Measurements from ENCODE around the gene ZBTB45.

Gene ZBTB45

DNA sequence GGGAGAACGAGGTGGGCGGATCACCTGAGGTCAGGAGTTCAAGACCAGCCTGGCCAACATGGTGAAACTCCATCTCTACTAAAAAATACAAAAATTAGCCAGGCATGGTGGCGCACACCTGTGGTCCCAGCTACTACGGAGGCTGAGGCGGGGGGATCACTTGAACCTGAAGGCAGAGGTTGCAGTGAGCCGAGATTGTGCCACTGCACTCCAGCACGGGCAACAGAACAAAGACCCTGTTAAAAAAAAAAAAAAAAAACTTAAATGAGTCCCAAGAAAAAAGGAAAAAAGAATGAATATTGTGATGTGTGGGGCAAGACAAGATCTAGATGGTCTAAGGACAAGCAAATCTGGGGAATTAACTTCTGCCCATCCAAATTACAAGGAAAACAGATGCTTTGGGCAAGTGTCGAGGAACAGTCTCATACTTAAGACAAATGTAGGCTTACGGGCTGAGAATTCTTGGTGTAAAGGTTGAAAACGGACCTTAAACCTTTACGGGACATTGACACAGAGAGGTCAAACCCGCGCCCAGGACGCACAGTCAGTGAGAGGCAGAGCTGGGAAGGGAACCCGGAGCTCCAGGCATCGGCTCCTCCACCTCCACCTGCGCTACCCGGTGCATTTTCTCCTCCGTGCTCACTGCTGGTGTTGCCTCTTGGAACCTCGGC, 53.4 kb downstream of the ZBTB45 start:
- Histone ChIP-seq H3K9me3 (ENCODE audit: insufficient read depth, low read depth, low read length) (no peaks in the 10 kb centered on the region), H2AFZ (ENCODE audit: low read length) (peak overlapping the region; percentile 100), H3K4me2 (ENCODE audit: low read depth, low read length, poor library complexity, severe bottlenecking) (peak overlapping the region; percentile 100), H3K27me3 (ENCODE audit: insufficient read depth, low read length, poor library complexity, severe bottlenecking) (no peaks in the 10 kb centered on the region), H3K79me2 (ENCODE audit: insufficient read depth, low read length) (peaks cover 20% of the 10 kb centered on the region), H3K4me1 (ENCODE audit: insufficient read depth, low read length, poor library complexity, severe bottlenecking) (peaks cover 10% of the 10 kb centered on the region), H4K20me1 (ENCODE audit: insufficient read depth, low read length, poor library complexity, severe bottlenecking) (peaks cover 8% of the 10 kb centered on the region), H3K4me3 (ENCODE audit: low read length, poor library complexity, severe bottlenecking) (peak overlapping the region; percentile 87), H3K36me3 (ENCODE audit: insufficient read depth, low read length) (no peaks in the 10 kb centered on the region), H3F3A (ENCODE audit: low read depth) (no peaks in the 10 kb centered on the region), H3K9me2 (replicated peaks; ENCODE audit: low read depth, low read length) (no peaks in the 10 kb centered on the region), H3K9ac (ENCODE audit: low read depth, low read length, poor library complexity, severe bottlenecking) (peak overlapping the region; percentile 65)
- TF ChIP-seq EZH2phosphoT487 (IDR thresholded peaks at IDR 0.05; ENCODE audit: borderline replicate concordance): no peak
- TF ChIP-seq, protein P1, sequence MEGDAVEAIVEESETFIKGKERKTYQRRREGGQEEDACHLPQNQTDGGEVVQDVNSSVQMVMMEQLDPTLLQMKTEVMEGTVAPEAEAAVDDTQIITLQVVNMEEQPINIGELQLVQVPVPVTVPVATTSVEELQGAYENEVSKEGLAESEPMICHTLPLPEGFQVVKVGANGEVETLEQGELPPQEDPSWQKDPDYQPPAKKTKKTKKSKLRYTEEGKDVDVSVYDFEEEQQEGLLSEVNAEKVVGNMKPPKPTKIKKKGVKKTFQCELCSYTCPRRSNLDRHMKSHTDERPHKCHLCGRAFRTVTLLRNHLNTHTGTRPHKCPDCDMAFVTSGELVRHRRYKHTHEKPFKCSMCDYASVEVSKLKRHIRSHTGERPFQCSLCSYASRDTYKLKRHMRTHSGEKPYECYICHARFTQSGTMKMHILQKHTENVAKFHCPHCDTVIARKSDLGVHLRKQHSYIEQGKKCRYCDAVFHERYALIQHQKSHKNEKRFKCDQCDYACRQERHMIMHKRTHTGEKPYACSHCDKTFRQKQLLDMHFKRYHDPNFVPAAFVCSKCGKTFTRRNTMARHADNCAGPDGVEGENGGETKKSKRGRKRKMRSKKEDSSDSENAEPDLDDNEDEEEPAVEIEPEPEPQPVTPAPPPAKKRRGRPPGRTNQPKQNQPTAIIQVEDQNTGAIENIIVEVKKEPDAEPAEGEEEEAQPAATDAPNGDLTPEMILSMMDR (conservative IDR thresholded peaks at IDR 0.05; ENCODE audit: low read length): no peak
